ENCODE measurements around the gene TFDP3.

Gene TFDP3, protein sequence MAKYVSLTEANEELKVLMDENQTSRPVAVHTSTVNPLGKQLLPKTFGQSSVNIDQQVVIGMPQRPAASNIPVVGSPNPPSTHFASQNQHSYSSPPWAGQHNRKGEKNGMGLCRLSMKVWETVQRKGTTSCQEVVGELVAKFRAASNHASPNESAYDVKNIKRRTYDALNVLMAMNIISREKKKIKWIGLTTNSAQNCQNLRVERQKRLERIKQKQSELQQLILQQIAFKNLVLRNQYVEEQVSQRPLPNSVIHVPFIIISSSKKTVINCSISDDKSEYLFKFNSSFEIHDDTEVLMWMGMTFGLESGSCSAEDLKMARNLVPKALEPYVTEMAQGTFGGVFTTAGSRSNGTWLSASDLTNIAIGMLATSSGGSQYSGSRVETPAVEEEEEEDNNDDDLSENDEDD

DNA sequence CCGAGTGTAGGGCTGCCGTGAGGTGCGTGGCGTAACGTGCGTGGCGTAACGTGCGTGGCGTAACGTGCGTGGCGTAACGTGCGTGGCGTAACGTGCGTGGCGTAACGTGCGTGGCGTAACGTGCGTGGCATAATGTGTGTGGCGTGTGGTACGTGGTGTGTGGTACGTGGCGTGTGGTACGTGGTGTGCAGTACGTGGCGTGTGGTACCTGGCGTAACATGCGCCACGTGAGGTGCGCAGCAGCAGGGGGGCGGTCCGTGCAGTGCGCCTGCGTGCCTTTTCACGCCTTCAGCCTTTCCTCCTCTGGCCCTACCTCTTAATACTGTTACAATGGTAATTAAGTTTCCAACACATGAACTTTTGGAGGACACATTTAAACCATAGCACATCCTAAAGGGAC is at the start of gene TFDP3:
TSS of gene TFDP3 (minus strand) at position 26 of the 400 bp plus-strand sequence. CDS start 95 bp downstream, outside the sequence.
- DNase-seq (ENCODE audit: low spot score) = no peak

DNA sequence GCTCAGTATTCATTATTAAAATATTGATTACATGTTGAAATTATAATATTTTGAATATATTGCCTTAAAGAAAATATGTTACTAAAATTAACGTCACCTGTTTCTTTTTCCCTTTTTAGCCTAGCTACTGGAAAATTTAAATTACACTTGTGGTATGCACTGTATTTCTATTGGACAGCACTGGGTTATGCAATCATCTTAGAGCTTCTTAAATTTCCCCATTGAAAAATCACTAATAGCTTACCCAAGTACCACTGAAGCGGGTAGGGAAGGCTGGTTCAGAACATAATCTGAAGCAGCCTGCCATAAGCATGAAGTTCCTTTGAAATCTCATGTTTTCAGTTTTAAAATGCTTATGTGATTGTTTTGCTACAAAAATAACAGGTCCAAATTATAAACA is 49.5 kb upstream of the TFDP3 start:
- no peak for DNase-seq (ENCODE audit: low spot score)

DNA sequence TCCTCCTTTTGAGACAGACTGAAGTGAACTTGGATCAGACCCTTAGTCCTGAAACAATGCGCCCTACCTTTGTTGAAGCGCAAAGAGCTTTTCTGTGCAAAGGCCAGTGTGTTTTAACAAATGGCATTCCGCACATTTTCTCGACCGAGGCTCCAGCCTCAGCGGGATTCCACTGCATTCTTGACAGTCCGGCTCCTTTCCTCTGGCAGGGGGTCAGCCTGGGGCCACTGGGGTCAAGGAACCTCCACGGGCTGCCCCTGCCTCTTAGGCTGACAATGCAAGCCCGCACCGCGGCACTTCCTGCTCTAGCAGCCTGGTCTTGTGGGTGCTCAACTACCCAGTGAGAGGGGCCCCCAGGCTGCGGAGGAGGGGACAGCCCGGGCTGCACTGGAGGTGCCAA is 47.2 kb upstream of the TFDP3 start:
- DNase-seq (ENCODE audit: low spot score) = no peak

DNA sequence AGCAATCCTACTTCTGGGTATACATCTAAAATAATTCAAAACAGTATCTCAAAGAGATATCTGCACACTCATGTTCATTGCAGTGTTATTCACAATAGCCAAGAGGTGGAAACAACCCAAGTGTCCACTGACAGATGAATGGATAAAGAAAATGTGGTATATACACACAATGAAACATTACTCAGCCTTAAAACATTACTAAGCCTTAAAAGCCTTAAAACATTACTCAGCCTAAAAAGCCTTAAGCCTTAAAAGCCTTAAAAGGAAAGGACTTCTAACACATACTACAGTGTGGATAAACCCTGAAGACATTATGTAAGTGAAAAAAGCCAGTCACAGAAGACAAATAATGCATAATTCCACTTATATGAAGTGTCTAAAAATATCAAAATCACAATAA is 40.3 kb upstream of the TFDP3 start:
- no peak for DNase-seq (ENCODE audit: low spot score)

DNA sequence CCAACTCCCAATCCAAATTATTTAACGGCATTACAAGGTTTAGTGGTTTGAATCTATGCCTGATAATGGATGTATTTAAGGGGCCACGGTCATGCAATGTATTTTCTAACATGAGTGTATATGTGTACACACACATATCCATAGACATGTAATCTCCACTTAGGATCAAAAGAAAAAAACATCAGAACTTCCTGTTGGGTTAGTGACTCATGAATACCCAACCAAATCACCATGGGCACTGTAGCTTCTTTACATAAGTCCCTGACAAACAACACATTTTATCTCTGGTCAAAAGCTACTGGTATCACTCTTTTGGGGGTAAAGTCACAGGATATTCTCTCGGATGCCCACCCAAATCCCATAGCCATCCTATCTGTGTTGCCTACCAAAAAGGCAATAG is 36.5 kb upstream of the TFDP3 start:
- no peak for DNase-seq (ENCODE audit: low spot score)

DNA sequence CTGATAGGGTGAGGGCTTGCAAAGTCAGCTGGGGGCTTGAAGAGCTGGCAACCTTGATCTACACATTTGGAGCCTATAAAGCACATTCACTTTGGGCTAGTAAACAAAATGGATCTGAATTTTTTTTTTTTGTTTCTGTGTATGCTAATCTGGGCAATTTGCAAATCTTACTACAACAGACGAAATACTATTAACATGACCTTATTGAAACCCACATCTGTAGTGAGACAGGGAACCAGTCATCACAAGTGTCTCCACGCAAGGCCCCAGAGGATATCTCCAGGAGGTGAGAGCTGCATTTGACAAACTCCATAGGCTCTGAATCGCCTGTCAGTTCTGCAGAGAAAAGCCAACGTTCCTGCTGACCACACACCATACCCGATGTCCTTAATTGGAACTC is 33.0 kb upstream of the TFDP3 start:
- DNase-seq (ENCODE audit: low spot score) = no peak

DNA sequence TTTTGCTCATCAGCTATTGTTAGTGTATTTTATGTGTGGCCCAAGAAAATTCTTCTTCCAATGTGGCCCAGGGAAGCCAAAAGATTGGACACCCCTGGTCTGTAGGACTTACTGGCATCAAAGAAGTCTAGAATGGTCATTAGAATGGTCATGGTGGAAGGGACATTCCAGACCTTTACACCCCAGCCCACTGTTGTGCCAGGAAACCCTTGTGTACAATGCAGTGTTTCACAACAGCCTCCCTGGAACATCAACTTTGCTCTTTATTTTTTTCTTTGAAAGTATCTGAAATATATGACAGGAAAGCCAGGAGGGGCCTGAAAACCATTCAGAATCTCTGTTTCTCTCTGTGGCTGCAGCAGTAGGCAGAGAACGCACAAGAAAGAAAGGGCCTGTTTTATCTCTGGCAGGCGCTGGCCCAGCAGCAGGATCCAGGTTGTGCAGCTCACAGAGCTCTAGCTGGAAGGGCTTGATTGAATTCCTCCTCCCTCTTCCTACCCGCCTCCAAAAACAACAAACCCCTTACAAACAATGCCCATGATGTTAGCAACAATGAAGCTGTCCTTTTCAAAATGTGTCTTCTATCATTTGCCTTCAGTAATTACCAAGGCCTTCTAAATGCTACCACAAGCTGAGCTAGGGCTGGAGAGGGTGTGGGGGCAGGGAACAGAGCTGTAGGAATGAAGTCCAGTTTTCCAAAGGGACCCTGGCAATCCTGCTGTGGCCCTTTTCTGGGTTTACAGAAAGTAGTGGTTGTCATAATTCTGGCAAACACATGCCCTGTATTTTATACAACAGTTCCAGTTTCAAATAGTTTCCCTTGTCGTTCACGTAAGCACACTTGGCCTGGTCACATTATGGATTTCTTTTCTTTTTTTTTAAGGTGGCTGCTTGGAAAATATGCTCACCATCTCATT is 32.3 kb upstream of the TFDP3 start:
- DNase-seq (ENCODE audit: low spot score) = no peak

DNA sequence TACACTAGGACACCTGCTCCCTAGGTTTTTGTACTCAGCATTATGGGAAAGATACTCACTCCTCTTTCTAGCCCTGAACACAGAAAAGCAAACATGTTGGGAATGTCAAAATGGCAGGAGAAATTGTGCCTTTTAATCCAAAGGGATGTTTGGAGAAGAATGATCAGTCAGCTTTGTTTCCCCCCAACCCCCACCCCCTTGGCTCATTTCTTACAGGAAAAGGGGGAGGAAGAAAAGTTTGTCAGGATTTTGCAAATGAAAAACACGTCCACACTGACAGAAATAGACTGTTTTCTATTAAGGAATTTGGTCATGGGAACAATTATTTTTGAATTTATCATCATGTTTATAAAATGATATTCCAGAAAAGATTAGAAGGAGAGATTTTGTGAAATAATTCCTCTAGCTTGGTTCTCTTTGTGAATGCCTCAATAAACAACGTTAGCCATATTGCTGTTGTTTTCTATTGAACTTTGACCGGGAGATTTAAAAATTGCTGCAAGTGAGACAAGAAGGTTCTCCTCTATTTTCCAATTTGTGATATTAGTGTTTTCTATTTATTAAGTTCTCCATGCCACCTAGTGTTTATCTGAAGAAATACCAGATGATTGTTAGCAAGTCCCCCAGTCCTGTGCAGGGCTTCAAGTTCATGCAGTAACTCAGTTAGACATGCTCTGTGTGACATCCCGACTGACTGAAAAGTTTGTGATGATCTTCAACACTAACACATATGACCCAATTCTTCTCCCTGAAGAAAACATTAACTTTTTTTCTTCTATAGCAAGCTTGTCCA is 31.3 kb upstream of the TFDP3 start:
- peak; percentile 17 for DNase-seq (ENCODE audit: low spot score)

DNA sequence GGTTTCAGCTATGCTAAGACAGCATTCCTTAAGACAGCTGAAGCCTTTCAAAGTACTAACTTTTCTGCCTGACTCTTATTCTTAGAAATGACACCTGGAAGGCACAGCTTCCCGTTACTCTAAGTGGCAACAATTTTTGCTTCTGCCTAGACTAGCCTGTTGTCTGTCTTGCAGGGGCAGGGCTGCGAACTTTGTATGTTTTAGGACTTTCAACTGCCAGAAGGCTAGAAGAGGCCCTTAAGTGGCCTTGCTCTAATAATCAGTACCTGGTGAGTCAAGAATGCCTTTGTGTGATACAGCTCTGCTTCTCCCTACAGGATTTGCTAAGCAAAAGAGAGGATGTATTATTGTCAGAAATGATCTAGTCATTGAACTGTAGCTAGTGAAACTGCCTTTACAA is 30.0 kb upstream of the TFDP3 start:
- no peak for DNase-seq (ENCODE audit: low spot score)

DNA sequence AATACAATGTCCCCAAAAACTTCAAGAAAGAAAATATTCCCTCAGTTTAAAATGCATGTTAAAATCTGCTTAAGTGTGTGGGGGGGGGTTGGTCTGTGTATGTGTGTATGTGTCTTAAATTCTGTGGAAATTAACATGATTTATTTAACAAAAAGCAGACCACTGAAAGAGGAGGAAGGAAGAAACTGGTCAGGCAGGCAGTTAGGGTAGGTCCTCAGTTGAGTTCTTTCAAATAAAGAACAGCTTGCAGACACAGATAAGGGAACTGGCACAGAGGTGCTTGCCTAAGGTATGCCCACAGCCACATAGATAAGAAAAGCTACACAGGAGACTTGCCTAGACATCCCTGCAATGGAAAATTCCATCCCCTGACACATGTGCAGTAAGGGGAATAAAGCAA is 28.8 kb upstream of the TFDP3 start:
- DNase-seq (ENCODE audit: low spot score) = no peak

DNA sequence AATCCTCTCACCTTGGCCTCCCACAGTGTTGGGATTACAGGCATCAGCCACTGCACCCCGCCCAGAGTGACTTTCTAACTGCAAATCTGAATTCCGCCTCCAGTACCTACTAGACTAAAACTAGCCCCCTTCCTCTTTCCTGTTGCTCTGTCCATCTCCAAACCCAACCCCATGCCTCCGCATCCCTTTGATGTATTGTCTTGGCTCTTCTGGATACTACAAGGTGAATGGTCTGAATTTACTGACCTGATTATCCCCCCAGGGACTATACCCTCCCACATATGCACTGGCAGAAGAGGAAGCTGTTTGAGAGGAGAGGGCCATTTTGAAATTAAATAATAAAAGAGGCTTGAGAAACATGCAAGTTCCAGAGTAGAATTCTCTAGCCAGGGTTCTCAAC is 17.7 kb upstream of the TFDP3 start:
- DNase-seq (ENCODE audit: low spot score) = no peak

DNA sequence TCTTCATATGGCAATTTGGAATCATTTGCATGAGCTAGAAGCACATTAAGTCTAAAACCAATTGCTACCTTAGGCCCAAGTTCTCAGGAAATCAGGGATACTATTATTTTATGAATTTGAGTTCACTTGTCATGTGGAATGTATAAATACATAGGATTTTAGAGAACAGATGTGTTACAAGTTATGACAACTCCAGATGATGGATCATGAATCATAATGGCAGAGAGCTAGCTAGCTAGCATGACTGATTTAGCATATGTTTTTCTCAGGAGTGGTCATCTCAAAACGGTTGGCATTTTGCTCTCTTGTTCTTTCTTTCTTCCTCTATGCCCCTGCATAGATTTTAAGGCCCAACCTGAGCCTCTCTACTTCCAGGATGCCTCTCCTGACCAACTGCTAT is 14.2 kb upstream of the TFDP3 start:
- DNase-seq (ENCODE audit: low spot score) = no peak

DNA sequence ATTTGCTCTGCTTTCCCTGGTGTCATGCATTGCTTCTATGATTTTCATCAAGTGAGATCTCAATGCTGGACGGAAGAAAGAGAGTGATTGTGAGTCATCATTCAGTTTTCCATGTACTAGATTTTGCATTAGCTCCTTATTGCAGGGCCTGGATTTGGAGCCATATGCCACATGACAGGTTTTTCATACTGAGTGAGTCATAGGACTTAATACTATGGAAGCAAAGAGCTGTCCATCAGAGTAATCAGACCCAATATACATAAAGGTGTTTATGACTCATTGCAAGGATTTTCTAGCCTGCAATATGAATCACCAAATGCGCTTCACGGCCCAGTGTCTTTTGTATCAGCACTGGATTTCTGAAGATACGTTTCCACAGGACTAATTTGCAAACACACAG is 11.2 kb upstream of the TFDP3 start:
- DNase-seq (ENCODE audit: low spot score) = no peak

DNA sequence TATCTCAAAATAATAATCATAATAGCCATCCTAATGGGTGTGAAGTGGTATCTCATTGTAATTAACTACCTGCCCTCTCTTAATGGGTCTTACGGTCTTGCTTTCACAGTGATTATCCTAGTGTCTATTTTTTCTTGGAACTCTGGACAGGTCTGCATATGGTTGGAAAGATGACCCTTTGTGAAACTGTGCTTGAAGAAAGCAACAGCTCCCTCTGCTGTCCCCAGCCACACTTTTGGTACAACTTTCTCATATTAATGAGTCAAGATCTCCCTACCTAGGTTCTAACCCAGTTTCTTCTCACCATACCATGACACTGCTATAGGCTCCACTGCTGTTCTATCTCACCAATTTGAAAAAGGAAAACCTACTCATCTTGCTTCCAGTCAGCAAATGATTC is 2.4 kb downstream of the TFDP3 start:
- peak; percentile 24 for DNase-seq (ENCODE audit: low spot score)

DNA sequence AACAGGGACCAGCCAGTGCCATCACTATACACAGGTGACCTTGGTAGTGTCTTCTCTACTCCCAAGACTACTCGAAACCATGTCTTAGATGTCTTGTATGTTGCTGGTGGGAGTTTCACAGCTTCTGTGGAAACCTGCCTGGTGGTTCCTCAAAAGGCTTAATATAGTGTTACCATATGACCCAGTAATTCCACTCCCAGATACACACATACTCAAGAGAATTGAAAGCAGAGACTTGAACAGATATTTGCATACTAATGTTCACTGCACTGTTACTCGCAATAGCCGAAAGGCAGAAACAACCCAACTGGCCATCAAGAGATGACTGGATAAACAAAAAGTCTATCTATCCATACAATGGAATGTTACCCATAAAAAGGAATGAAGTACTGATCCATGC is 3.1 kb downstream of the TFDP3 start:
- DNase-seq (ENCODE audit: low spot score) = peak; percentile 0

DNA sequence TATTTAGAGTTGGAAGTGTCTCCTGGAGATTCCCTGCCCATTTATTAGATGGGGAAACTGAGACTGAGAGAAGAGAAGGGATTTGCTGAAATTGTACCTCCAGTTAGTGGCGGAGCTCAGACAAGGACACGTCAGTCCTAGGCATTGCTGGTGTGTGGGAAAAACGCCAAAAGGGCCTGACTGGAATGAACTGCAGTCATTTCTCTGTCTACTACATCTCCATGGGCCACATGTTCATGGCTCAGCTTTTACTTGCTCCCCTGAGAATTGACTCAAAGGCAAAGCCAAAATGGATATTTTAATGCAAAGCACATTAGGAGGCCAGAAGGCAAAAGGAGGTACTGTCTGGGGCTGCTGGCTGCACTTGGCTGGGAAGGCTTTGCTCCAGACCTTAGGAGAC is 3.9 kb downstream of the TFDP3 start:
- DNase-seq (ENCODE audit: low spot score) = no peak

DNA sequence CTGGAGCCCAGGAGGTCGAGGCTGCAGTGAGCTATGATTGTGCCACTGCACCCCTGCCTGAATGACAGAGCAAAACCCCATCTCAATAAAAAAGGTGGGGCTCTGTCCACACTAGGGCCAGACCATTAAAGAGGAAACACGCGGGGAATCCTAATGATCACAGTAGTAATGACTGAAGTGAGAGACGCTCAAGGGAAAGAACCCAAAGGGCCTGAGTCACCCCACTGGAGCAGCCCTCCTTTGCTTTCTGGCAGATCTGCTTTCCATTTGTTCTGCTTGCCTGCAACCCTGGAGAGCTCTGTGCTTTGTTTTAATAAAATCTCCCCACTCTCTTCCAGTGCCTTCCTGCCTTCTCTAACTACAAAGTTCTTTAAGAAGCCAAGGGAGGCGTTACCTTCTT is 5.0 kb downstream of the TFDP3 start:
- DNase-seq (ENCODE audit: low spot score) = no peak

DNA sequence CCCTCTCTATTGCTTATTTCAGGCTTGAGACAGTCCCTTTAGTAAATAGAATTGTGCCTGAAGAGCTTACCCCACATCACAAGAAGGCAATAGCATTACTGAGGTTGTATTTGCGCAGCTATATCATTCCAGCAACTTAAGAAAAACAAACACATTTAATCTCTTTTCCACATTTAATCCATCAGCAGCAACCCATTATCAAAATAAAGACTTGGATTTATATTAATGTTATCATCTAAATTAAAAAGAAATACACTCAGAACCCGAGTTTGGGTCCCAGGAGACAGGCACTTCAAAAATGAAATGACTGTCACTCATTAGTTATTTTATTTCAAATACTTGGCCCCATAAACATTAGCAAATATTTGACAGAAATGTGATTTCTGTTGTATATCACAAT is 10.4 kb downstream of the TFDP3 start:
- DNase-seq (ENCODE audit: low spot score) = no peak

DNA sequence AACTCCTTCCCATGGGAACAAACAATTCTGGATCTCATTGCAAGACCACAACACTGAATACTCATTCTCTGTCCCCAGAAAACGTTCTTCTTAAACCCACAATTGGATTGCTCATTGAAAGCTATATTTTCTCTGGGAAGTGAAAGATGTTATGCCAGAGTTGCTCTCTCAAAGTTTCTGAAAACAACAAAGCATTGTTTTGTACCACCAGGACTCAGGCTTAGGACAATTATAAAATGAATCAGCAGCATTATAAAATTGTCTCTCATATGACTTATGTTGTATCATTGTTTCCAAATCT is 26.5 kb downstream of the TFDP3 start:
- DNase-seq (ENCODE audit: low spot score) = no peak

DNA sequence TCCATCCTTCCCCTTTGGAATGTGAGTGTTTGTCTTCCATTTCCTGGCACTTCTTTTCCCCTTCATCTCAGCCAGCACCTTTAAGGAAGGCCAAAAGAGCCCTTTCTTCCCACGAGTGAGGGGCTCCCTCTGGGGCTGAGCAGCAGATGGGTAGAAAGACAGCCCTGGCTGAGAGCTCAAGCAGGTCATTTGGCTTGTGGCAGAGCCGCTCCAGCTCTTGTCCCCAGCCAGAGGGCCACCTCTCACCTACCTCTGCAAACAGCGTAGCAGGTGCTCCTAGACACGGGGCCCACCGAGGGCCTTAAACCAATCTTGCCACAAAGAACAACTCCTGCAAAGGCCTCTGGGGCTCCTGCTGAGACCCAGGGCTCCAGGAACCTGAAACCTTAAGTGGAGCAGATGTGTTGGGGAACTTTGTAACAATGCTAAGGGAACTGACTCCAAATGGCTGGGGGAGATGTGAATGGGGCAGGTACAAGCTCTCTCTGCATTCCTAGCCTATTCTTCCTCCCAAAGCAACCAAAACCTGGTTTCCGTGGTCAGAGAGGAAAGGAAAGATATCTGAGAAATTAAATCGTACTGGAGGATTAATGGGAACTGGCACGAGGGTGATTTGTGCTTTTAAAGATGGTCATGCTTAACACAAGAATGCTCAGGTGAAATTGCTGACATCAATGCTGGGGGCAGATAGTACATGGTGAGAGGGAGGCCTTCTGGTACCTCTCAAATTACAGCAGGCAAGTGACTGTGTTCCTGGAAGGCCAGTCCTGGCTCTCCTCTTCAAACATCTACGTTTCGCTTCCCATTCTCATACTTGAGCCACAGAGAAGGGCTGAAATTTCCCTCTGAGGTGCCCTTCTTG is 27.0 kb downstream of the TFDP3 start:
- DNase-seq (ENCODE audit: low spot score) = no peak

DNA sequence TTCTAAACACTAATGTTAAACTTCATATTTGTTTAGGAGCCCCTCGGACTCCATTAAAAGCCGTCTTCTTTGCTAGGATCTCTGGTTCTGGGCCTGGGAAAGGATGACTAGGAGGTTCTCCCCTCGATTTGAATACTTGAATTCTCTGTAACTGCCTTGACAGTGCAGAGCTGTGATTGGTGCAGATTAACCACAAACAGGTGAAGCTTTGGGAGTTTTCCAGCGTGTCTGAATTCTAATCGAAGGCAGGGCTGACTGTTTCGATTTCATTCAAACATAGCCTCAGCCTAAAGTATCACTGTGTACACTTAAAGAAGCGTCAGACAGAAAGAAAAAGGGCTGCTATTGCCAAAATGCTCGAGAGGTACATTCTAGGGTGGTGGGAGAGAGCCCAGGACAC is 29.0 kb downstream of the TFDP3 start:
- no peak for DNase-seq (ENCODE audit: low spot score)

DNA sequence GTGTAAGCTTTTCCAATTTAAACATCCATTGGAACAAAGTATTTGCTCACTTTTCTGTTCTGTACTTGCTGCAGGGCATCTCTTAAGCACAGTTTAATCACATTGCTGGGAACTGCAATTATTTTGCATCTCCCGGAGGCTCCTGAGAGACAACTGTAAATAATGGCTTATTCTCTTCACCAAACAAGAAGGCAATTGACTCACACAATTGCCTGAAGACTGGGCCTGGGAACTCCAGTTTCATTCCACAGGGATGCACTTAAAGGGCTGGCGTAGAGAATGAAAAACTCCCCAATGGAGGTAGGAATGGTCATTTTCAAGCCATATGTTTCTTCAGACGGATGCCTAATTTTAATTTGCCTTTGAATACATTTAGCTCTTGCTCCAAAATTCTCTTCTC is 29.5 kb downstream of the TFDP3 start:
- no peak for DNase-seq (ENCODE audit: low spot score)

Data from NAMALWA (cell line).